K562 (cell line): Measurements from ENCODE around the gene PLA2G4D. TPM values are rescaled to one million over a fixed set of nuclear protein-coding genes. Genes with fewer than 3 reads are reported as not detected.

ENCODE experiments used
- ATAC-seq: fragments of 200-7000 bp; cut with Tn5 transposase; 3 replicates; pipeline ENCODE4 v1.9.1; 2020; ENCODE audit warnings: moderate library complexity
- BruUV-seq: library from RNA; stranded (reverse); fragments of 400-500 nt; replicated peaks from 2 replicates; lab custom pipeline; 2021; lab: Mats Ljungman, UMichigan
- CTCF ChIA-PET: fragments of 300-600 bp; formaldehyde crosslinking; extraction: SDS; loops from one replicate; lab custom pipeline; 2021; ENCODE audit warnings: low intra/inter-chr PET ratio; lab: Yijun Ruan, JAX
- POLR2A ChIA-PET: fragments of 300-600, 350-650 bp; sonication (Branson Sonifier 250); formaldehyde crosslinking; extraction: SDS; loops from one replicate; lab custom pipeline; 2021; ENCODE audit warnings: antibody characterized with exemption, inconsistent platforms; lab: Yijun Ruan, JAX
- DNase-seq, 4 experiments: peaks; one replicate each; pipeline versions ENCODE4 v3.0.0 to v3.0.0-alpha.2; 2011 to 2018; ENCODE audit warnings: low spot score in 3 of 4, mixed read lengths in 3 of 4; ENCODE audit errors: extremely low read depth in 1 of 4
- FAIRE-seq: peaks from 2 replicates; lab custom pipeline; 2011; peaks lifted over from hg19 to GRCh38; lab: Jason Lieb, UNC
- H2AFZ ChIP-seq: 2 replicates; pipeline ENCODE4 v1.6.0; 2011; ENCODE audit warnings: low read depth, low read length, control low read depth, inconsistent platforms
- H3K27ac ChIP-seq: fragments of 200-600 bp; 3 replicates; pipeline ENCODE4 v1.8.0; 2011; ENCODE audit warnings: low read depth, mild to moderate bottlenecking, control low read depth, inconsistent platforms, low read length, moderate library complexity, mixed read lengths; ENCODE audit errors: extremely low read depth
- H3K27me3 ChIP-seq, 2 experiments: fragments of 300-600 bp in 1 of 2; 2 replicates in 1 of 2; 3 replicates in 1 of 2; pipeline versions ENCODE4 v1.6.0 to v1.8.0; 2011; ENCODE audit warnings: inconsistent platforms in 2 of 2, low read length in 2 of 2, mild to moderate bottlenecking in 1 of 2, mixed read lengths in 1 of 2, moderate library complexity in 1 of 2; ENCODE audit not compliant: control insufficient read depth in 2 of 2, insufficient read depth in 2 of 2
- H3K36me3 ChIP-seq: fragments of 300-600 bp; 3 replicates; pipeline ENCODE4 v1.8.0; 2011; ENCODE audit warnings: mild to moderate bottlenecking, low read length, inconsistent platforms; ENCODE audit not compliant: control insufficient read depth, insufficient read depth
- H3K4me1 ChIP-seq, 2 experiments: fragments of 200-600 bp in 1 of 2; replicated peaks in 1 of 2; 2 replicates in 1 of 2; 3 replicates in 1 of 2; pipeline versions ENCODE4 v1.5.1 to v1.8.0; 2011; ENCODE audit warnings: inconsistent platforms in 2 of 2, low read length in 2 of 2, mild to moderate bottlenecking in 1 of 2, mixed read lengths in 1 of 2, moderate library complexity in 1 of 2; ENCODE audit not compliant: control insufficient read depth in 2 of 2, insufficient read depth in 2 of 2
- H3K4me2 ChIP-seq: 2 replicates; pipeline ENCODE4 v1.6.1; 2011; ENCODE audit warnings: low read length, control low read depth, inconsistent platforms, mixed read lengths; ENCODE audit not compliant: insufficient read depth
- H3K4me3 ChIP-seq: fragments of 200-600 bp; sonication (generic), shearing (Covaris generic); 2 replicates; pipeline ENCODE4 v1.5.1; 2016; ENCODE audit warnings: control low read depth, inconsistent platforms
- H3K79me2 ChIP-seq: fragments of 200-600 bp; 3 replicates; pipeline ENCODE4 v1.8.0; 2011; ENCODE audit warnings: low read length, inconsistent platforms; ENCODE audit not compliant: control insufficient read depth, insufficient read depth
- H3K9ac ChIP-seq, 2 experiments: 2 replicates each; pipeline versions ENCODE4 v1.6.0 to v1.6.1; 2011; ENCODE audit warnings: low read depth in 2 of 2, low read length in 2 of 2, control low read depth in 1 of 2, inconsistent platforms in 1 of 2, mild to moderate bottlenecking in 1 of 2, mixed read lengths in 1 of 2; ENCODE audit not compliant: insufficient read depth in 1 of 2
- H3K9me1 ChIP-seq: one replicate; pipeline ENCODE4 v1.6.0; 2011; ENCODE audit warnings: inconsistent platforms, mild to moderate bottlenecking, low read length, moderate library complexity; ENCODE audit not compliant: control insufficient read depth, insufficient read depth
- H3K9me3 ChIP-seq: replicated peaks from 2 replicates; pipeline ENCODE4 v1.5.1; 2011; ENCODE audit warnings: low read depth, low read length, inconsistent platforms; ENCODE audit not compliant: control insufficient read depth, insufficient read depth
- H4K20me1 ChIP-seq: replicated peaks from 2 replicates; pipeline ENCODE4 v1.6.1; 2011; ENCODE audit warnings: low read length, inconsistent platforms, mixed read lengths; ENCODE audit not compliant: control insufficient read depth, insufficient read depth
- ARID2 ChIP-seq: fragments of 450-650 bp; IDR thresholded peaks from 2 replicates; pipeline ENCODE4 v1.6.1; 2017; ENCODE audit warnings: antibody characterized with exemption, mild to moderate bottlenecking
- BDP1 ChIP-seq: IDR thresholded peaks from 3 replicates; pipeline ENCODE4 v1.6.1; 2011; ENCODE audit not compliant: insufficient read length, insufficient read depth
- BMI1 ChIP-seq: fragments of 150-350 bp; IDR thresholded peaks from 2 replicates; pipeline ENCODE4 v1.6.1; 2014; ENCODE audit warnings: low read length
- CBX1 ChIP-seq: sonication (generic); IDR thresholded peaks from 2 replicates; pipeline ENCODE4 v1.6.1; 2016; ENCODE audit warnings: antibody characterized with exemption, low read depth, mild to moderate bottlenecking
- DNMT1 ChIP-seq: fragments of 450-650 bp; IDR thresholded peaks from 2 replicates; pipeline ENCODE4 v1.6.1; 2016; ENCODE audit warnings: antibody characterized with exemption, mild to moderate bottlenecking
- ESRRA ChIP-seq: fragments of 450-650 bp; IDR thresholded peaks from 2 replicates; pipeline ENCODE4 v1.6.1; 2014; ENCODE audit warnings: low read depth, mild to moderate bottlenecking, moderate library complexity, borderline replicate concordance
- HDAC8 ChIP-seq: fragments of 450-650 bp; IDR thresholded peaks from 2 replicates; pipeline ENCODE4 v1.6.1; 2016; ENCODE audit warnings: mild to moderate bottlenecking, missing genetic modification characterization, moderate library complexity, missing compliant biosample characterization
- HMGN3 ChIP-seq: IDR thresholded peaks from 2 replicates; pipeline ENCODE4 v1.6.1; 2011; ENCODE audit warnings: borderline replicate concordance, low read depth, mild to moderate bottlenecking, mixed read lengths, low read length; ENCODE audit not compliant: insufficient read length; ENCODE audit errors: extremely low read depth
- KLF16 ChIP-seq: IDR thresholded peaks from 2 replicates; pipeline ENCODE4 v1.6.1; 2016; ENCODE audit warnings: antibody characterized with exemption
- TAF15 ChIP-seq: fragments of 200-400 bp; formaldehyde crosslinking; IDR thresholded peaks from 2 replicates; pipeline ENCODE4 v1.6.1; 2017; ENCODE audit warnings: mild to moderate bottlenecking, low read depth, low read length, moderate library complexity
- ZNF232 ChIP-seq: sonication (generic); formaldehyde crosslinking; IDR thresholded peaks from 2 replicates; pipeline ENCODE4 v1.8.0; 2022; ENCODE audit warnings: mild to moderate bottlenecking, missing genetic modification reagents
- ZNF274 ChIP-seq: IDR thresholded peaks from 2 replicates; pipeline ENCODE4 v1.6.1; 2011; ENCODE audit warnings: low read depth, mild to moderate bottlenecking, low read length, moderate library complexity, borderline replicate concordance
- WGBS: fragments of 100-300 bp; shearing (Covaris generic); methylation state at CpG from one replicate; pipeline ENCODE4 v1.1.6; 2016; ENCODE audit warnings: low coverage, mixed read lengths; ENCODE audit not compliant: insufficient coverage; ENCODE audit errors: missing lambda C conversion rate; 5-methylcytosine and 5-hydroxymethylcytosine counted together
- in situ Hi-C: fragments of 300-500 bp; cut with MboI; formaldehyde crosslinking; loops from 4 replicates; pipeline ENCODE4 v1.15.0; 2018; ENCODE audit warnings: inconsistent platforms, mixed read lengths
- intact Hi-C: fragments of 100-400 bp; cut with micrococcal nuclease; formaldehyde crosslinking; loops from 2 replicates; pipeline ENCODE4 v1.14.2; 2022
- polyA plus RNA-seq, 8 experiments: library from polyadenylated mRNA; depleted of rRNA in 4 of 8; stranded (reverse) in 5 of 8; unstranded in 3 of 8; fragments of >200 nt; fragmentation: Nextera tagmentation in 2 of 8; fragmentation: Illumina TruSeq in 1 of 8; extraction: Ambion mirVana in 2 of 8; extraction: Trizol in 1 of 8; gene quantifications; 2 replicates each; pipeline versions ENCODE4 v1.2.1 to v1.2.3, GENCODE V29; 2011 to 2014; ENCODE audit warnings: inconsistent platforms in 1 of 8, missing spikeins in 1 of 8
- total RNA-seq, 7 experiments: library from RNA; depleted of rRNA in 6 of 7; stranded (reverse); fragments of >200 nt in 6 of 7; fragmentation: Illumina TruSeq in 2 of 7; extraction: Trizol in 2 of 7; gene quantifications; 2 replicates each; pipeline versions ENCODE4 v1.2.1 to v1.2.3, GENCODE V29; 2011 to 2021; ENCODE audit warnings: low replicate concordance in 1 of 7
- TF ChIP-seq, protein P1 (sequence below): fragments of 250-450 bp; sonication (Bioruptor Pico); IDR thresholded peaks from 2 replicates; pipeline ENCODE4 v1.5.0; 2020; ENCODE audit warnings: mild to moderate bottlenecking
- TF ChIP-seq, protein P2 (sequence below): fragments of 450-650 bp; formaldehyde crosslinking; IDR thresholded peaks from 2 replicates; pipeline ENCODE4 v1.4.0; 2020; ENCODE audit warnings: mild to moderate bottlenecking, moderate library complexity

The PLA2G4D gene
- total and polyA plus RNA-seq, 9 of the 15 experiments (the other 6 are each of a cell fraction or from before 2014, with no cell fraction given) = 0.04 TPM; not detected in 8

DNA sequence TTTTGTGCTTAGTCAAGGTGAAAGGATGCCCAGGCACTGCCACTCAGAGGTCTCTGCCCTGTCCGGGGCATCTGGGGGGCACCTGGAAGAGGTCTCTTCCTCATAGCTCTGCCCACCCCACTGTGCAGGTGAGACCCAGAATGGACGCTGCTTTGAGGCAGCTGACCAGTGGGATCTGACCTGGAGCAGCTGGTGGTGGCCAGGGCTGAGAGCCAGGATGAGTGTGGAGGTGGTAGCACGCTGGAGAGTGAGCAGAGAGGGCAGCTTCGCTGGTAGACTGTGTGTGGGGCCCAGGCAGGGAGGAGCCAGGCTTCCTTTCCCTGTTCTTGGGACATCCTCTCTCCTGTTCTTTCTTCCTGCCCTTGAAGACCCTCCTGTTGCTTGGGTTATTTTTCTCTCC is 41.4 kb downstream of the PLA2G4D start:
- H4K20me1 ChIP-seq = peaks cover 4% of the 10 kb centered on the region; the same call in 1 of the 2 replicates
- POLR2A ChIA-PET = interaction anchor here (0.7 to 1.1 kb wide), 2 partner anchors 10 to 25 kb away, joined by 3 to 4 read pairs; no protein-coding TSS in a partner anchor
- peaks cover 46 to 64% of the 10 kb centered on the region in 2 experiments for H3K27me3 ChIP-seq
- in situ Hi-C loops (no loop called here), intact Hi-C loops (no loop called here)
- H3K4me1 ChIP-seq = peaks cover 0 to 6% of the 10 kb centered on the region in 2 experiments; a peak in 3 of 5 replicates
- no peaks in the 10 kb centered on the region for H3K79me2 ChIP-seq
- WGBS = 0% methylated on average over 4 of the region's 4 CpGs
- H3K36me3 ChIP-seq = no peaks in the 10 kb centered on the region
- TF ChIP-seq BMI1 (no peak), HDAC8 (tag) (no peak), TAF15 (no peak), BDP1 (no peak), CBX1 (no peak), ESRRA (no peak), ZNF274 (no peak), HMGN3 (no peak), ARID2 (no peak), ZNF232 (CRISPR knock-in tag) (no peak), KLF16 (no peak), DNMT1 (no peak)
- TF ChIP-seq, protein P1, sequence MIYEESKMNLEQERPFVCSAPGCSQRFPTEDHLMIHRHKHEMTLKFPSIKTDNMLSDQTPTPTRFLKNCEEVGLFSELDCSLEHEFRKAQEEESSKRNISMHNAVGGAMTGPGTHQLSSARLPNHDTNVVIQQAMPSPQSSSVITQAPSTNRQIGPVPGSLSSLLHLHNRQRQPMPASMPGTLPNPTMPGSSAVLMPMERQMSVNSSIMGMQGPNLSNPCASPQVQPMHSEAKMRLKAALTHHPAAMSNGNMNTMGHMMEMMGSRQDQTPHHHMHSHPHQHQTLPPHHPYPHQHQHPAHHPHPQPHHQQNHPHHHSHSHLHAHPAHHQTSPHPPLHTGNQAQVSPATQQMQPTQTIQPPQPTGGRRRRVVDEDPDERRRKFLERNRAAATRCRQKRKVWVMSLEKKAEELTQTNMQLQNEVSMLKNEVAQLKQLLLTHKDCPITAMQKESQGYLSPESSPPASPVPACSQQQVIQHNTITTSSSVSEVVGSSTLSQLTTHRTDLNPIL (CRISPR knock-in tag) = no peak
- TF ChIP-seq, protein P2, sequence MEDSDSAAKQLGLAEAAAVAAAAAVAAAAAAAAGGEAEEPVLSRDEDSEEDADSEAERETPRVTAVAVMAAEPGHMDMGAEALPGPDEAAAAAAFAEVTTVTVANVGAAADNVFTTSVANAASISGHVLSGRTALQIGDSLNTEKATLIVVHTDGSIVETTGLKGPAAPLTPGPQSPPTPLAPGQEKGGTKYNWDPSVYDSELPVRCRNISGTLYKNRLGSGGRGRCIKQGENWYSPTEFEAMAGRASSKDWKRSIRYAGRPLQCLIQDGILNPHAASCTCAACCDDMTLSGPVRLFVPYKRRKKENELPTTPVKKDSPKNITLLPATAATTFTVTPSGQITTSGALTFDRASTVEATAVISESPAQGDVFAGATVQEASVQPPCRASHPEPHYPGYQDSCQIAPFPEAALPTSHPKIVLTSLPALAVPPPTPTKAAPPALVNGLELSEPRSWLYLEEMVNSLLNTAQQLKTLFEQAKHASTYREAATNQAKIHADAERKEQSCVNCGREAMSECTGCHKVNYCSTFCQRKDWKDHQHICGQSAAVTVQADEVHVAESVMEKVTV (CRISPR knock-in tag) = no peak
- DNase-seq (no peak), ATAC-seq (no peak), FAIRE-seq (no peak)
- no peaks in the 10 kb centered on the region for H3K9me1 ChIP-seq
- H3K4me2 ChIP-seq = no peak overlapping the region
- H2AFZ ChIP-seq = no peak overlapping the region
- H3K27ac ChIP-seq = no peak overlapping the region
- CTCF ChIA-PET = no interaction called here
- no peak overlapping the region for H3K9ac ChIP-seq
- H3K4me3 ChIP-seq = no peak overlapping the region
- no TSS peak for BruUV-seq
- H3K9me3 ChIP-seq = no peaks in the 10 kb centered on the region
